ENCODE results near the gene RSPH9.

RSPH9 gene

GRCh38 chr6:43635387-43636307 is 9.2 kb upstream of the RSPH9 start, which contains the start of gene MAD2L1BP:
Gene MAD2L1BP, plus strand, starts transcription at chr6:43635840. Its CDS starts 36 bp downstream, at chr6:43635876.
- Histone ChIP-seq H3K27ac (ENCODE audit: low read depth, low read length) (peak within 1 kb of the TSS; percentile 60), H4K20me1 (ENCODE audit: control insufficient read depth, insufficient read depth, low read depth, low read length) (no peaks in the 10 kb centered on the region), H3F3A (ENCODE audit: control insufficient read depth, insufficient read depth) (peaks cover 16% of the 10 kb centered on the region), H3K9me3 (ENCODE audit: control insufficient read depth, insufficient read depth, low read length) (no peaks in the 10 kb centered on the region), H3K36me3 (ENCODE audit: control insufficient read depth, low read length) (peaks cover 47% of the 10 kb centered on the region), H3K4me2 (ENCODE audit: low read length) (peak within 1 kb of the TSS; percentile 89), H3K9me2 (replicated peaks; ENCODE audit: control insufficient read depth, low read length) (no peaks in the 10 kb centered on the region), H3K4me1 (ENCODE audit: control insufficient read depth, low read length) (peaks cover 46% of the 10 kb centered on the region), H3K79me2 (ENCODE audit: control insufficient read depth, low read length) (peaks cover 55% of the 10 kb centered on the region), H3K4me3 (ENCODE audit: low read length) (peak within 1 kb of the TSS; percentile 98), H3K27me3 (ENCODE audit: control insufficient read depth, low read length) (no peaks in the 10 kb centered on the region)
- no peak for TF ChIP-seq CTCF (IDR thresholded peaks at IDR 0.05; ENCODE audit: low read depth, low read length, poor library complexity, severe bottlenecking)
- no peak for TF ChIP-seq EZH2phosphoT487 (IDR thresholded peaks at IDR 0.05; ENCODE audit: borderline replicate concordance, low read length)

GRCh38 chr6:43636308-43636659 is 8.6 kb upstream of the RSPH9 start:
- Histone ChIP-seq H3K36me3 (ENCODE audit: control insufficient read depth, low read length) (peaks cover 52% of the 10 kb centered on the region), H3K27ac (ENCODE audit: low read depth, low read length) (peak overlapping the region; percentile 60), H3K4me2 (ENCODE audit: low read length) (peak overlapping the region; percentile 89), H3F3A (ENCODE audit: control insufficient read depth, insufficient read depth) (peaks cover 10% of the 10 kb centered on the region), H3K27me3 (ENCODE audit: control insufficient read depth, low read length) (no peaks in the 10 kb centered on the region), H3K79me2 (ENCODE audit: control insufficient read depth, low read length) (peaks cover 60% of the 10 kb centered on the region), H3K9me3 (ENCODE audit: control insufficient read depth, insufficient read depth, low read length) (no peaks in the 10 kb centered on the region), H4K20me1 (ENCODE audit: control insufficient read depth, insufficient read depth, low read depth, low read length) (no peaks in the 10 kb centered on the region), H3K4me3 (ENCODE audit: low read length) (peak overlapping the region; percentile 98), H3K9me2 (replicated peaks; ENCODE audit: control insufficient read depth, low read length) (no peaks in the 10 kb centered on the region), H3K4me1 (ENCODE audit: control insufficient read depth, low read length) (peaks cover 40% of the 10 kb centered on the region)
- no peak for TF ChIP-seq CTCF (IDR thresholded peaks at IDR 0.05; ENCODE audit: low read depth, low read length, poor library complexity, severe bottlenecking)
- TF ChIP-seq EZH2phosphoT487 (IDR thresholded peaks at IDR 0.05; ENCODE audit: borderline replicate concordance, low read length), result no peak

GRCh38 chr6:43639984-43640800 is 4.6 kb upstream of the RSPH9 start:
- peaks cover 10% of the 10 kb centered on the region; the same call in 1 of the 2 replicates for H3F3A ChIP-seq (ENCODE audit: control insufficient read depth, insufficient read depth)
- H3K36me3 ChIP-seq (ENCODE audit: control insufficient read depth, low read length), result peaks cover 62% of the 10 kb centered on the region
- peaks cover 64% of the 10 kb centered on the region for H3K79me2 ChIP-seq (ENCODE audit: control insufficient read depth, low read length)
- no peak overlapping the region for H3K4me2 ChIP-seq (ENCODE audit: low read length)
- H3K9me2 ChIP-seq (replicated peaks; ENCODE audit: control insufficient read depth, low read length), result no peaks in the 10 kb centered on the region
- H3K9me3 ChIP-seq (ENCODE audit: control insufficient read depth, insufficient read depth, low read length), result no peaks in the 10 kb centered on the region
- H3K4me3 ChIP-seq (ENCODE audit: low read length), result no peak overlapping the region
- TF ChIP-seq CTCF (IDR thresholded peaks at IDR 0.05; ENCODE audit: low read depth, low read length, poor library complexity, severe bottlenecking), result no peak
- peaks cover 36% of the 10 kb centered on the region for H3K4me1 ChIP-seq (ENCODE audit: control insufficient read depth, low read length)
- H3K27me3 ChIP-seq (ENCODE audit: control insufficient read depth, low read length), result no peaks in the 10 kb centered on the region
- no peak overlapping the region for H3K27ac ChIP-seq (ENCODE audit: low read depth, low read length)
- H4K20me1 ChIP-seq (ENCODE audit: control insufficient read depth, insufficient read depth, low read depth, low read length), result no peaks in the 10 kb centered on the region

Measured in DOHH2 (cell line).